Spinal cord (tissue), 10 donors: ENCODE measurements around the gene BSN. TPM values are rescaled to one million over a fixed set of nuclear protein-coding genes. Genes with fewer than 3 reads are reported as not detected.

Source experiments
- DNase-seq, 6 donors: peaks; one replicate each; pipeline versions ENCODE4 v3.0.0 to v3.0.0-alpha.2; 2013 to 2015; ENCODE audit warnings: low spot score in 6 of 6, low read depth in 4 of 6
- H3K27ac ChIP-seq: one replicate; pipeline ENCODE4 v1.5.1; 2013; ENCODE audit warnings: low read depth, low read length, control low read depth
- H3K27me3 ChIP-seq: one replicate; pipeline ENCODE4 v1.6.1; 2013; ENCODE audit warnings: low read length; ENCODE audit not compliant: control insufficient read depth, insufficient read depth
- H3K36me3 ChIP-seq: one replicate; pipeline ENCODE4 v1.6.1; 2013; ENCODE audit warnings: low read length; ENCODE audit not compliant: control insufficient read depth, insufficient read depth
- H3K4me1 ChIP-seq: one replicate; pipeline ENCODE4 v1.6.1; 2013; ENCODE audit warnings: low read length; ENCODE audit not compliant: control insufficient read depth, insufficient read depth
- H3K4me3 ChIP-seq: one replicate; pipeline ENCODE4 v1.5.1; 2013; ENCODE audit warnings: low read depth, low read length, control low read depth
- H3K9me3 ChIP-seq: one replicate; pipeline ENCODE4 v1.6.1; 2013; ENCODE audit warnings: low read length; ENCODE audit not compliant: control insufficient read depth, insufficient read depth
- WGBS: methylation state at CpG from one replicate; pipeline ENCODE4 v1.1.5; 2013; ENCODE audit warnings: missing lambda C conversion rate; ENCODE audit not compliant: insufficient coverage; 5-methylcytosine and 5-hydroxymethylcytosine counted together
- polyA plus RNA-seq, 2 donors: library from polyadenylated mRNA; unstranded; fragments of 120-200 nt; gene quantifications; one replicate each; pipeline ENCODE4 v1.2.1, GENCODE V29; 2013; ENCODE audit not compliant: insufficient read length in 2 of 2
- total RNA-seq, 2 donors: library from RNA; depleted of rRNA in 1 of 2; stranded (reverse); fragments of 120-200 nt in 1 of 2; fragments of >200 nt in 1 of 2; gene quantifications; one replicate each; pipeline versions ENCODE4 v1.2.3 to v1.2.4, GENCODE V29; 2013 to 2014
- donor health status: healthy.

Gene BSN
- total and polyA plus RNA-seq, 4 donors = 6.9 to 19.4 (median 16.1) TPM

DNA sequence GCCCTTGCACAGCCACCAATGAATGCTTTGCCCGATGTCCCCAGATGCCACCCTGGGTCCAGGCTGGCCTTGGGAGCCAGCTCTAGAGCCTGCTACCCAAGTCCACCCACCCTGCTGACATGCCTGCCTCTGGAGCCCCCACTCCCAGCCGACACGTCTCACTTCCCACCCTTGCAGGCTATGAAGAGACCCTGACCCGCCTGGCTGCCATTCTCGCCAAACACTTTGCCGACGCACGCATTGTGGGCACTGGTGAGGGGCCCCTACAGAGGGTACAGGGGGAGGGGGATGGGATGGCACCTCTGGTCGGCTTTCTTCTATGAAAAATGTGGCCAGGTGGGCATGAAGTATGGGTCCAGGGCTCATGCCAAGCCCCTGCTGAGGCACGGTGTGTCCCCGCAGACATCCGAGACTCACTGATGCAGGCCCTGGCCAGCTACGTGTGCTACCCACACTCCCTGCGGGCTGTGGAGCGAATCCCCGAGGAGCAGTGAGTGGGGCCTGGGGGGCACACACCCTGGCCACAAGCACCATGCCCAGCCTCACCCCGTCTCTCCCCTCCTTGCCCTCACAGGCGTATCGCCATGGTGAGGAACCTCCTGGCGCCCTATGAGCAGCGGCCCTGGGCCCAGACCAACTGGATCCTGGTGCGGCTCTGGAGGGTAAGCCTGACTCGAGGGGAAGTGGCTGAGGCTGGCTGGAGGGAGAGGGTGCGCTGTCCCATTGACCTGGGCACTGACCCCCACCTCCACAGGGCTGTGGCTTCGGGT lies 159.2 kb downstream of the BSN start:
- Histone ChIP-seq H3K4me1 (peaks cover 9% of the 10 kb centered on the region), H3K27me3 (no peaks in the 10 kb centered on the region), H3K9me3 (no peaks in the 10 kb centered on the region), H3K27ac (no peak overlapping the region), H3K4me3 (no peak overlapping the region), H3K36me3 (peaks cover 79% of the 10 kb centered on the region)
- WGBS = 91% methylated on average over 19 of the region's 25 CpGs
- DNase-seq = no peak

DNA sequence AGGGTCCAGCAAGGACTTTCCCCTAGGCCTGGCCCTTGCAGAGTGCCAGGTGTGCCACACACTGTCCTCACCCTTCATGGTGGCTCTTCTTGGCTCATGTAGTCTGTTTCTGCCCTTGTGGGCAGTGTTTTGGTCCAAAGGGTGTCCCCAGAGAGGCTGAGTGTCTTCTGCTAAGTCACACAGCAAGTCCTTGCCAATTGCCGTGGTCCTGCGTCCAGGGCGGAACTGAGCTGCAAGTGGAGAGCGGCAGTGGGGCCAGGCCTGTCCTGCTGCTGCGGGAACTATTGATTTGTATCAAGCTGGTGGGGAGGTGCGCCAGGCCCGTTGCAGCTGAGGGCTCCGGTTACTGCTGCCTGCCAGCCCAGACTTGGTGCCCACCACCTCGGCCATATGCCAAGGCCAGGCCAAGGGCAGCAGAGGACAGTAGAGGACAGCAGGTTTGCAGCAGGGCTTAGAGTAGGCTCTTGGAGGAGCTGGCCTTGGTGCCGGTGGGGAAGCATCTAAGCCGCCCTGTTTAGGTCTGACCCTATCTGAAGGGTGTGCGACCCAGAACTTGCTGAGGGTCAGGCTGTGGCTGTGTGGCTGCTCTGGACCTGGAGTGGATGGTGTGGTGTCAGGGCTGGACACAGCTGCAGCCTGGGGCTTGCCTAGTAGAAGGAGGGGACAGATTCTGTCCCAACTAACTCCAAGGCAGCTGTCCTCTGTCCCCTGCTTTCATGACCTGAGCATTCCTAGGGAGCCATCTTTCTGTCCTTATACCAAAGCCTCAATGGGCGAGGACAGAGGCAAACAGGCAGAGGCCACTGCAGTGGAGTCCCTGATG lies 160.7 kb downstream of the BSN start:
- Histone ChIP-seq H3K36me3 (peaks cover 83% of the 10 kb centered on the region), H3K4me1 (peaks cover 23% of the 10 kb centered on the region), H3K9me3 (no peaks in the 10 kb centered on the region), H3K27ac (no peak overlapping the region), H3K4me3 (no peak overlapping the region), H3K27me3 (no peaks in the 10 kb centered on the region)
- WGBS = 86% methylated on average over 13 of the region's 13 CpGs
- DNase-seq = no peak

DNA sequence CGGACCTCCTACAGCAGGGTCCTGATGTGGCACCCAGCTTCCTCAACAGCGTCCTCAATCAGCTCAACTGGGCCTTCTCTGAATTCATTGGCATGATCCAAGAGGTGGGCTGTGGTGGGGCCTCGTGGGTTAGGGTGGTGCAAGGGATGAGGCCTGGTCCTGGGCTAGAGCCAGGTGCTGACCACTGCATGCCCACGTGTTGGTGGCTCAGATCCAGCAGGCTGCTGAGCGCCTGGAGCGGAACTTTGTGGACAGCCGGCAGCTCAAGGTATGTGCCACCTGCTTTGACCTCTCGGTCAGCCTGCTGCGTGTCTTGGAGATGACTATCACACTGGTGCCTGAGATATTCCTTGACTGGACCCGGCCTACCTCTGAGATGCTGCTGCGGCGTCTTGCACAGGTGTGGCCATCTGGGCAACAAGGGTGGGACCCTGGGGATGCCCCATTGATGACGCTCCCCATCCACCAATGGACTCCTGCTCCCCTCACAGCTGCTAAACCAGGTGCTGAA lies 161.4 kb downstream of the BSN start:
- H3K9me3 ChIP-seq = no peaks in the 10 kb centered on the region
- DNase-seq = no peak
- peaks cover 89% of the 10 kb centered on the region for H3K36me3 ChIP-seq
- peaks cover 30% of the 10 kb centered on the region for H3K4me1 ChIP-seq
- WGBS = 95% methylated on average over 13 of the region's 13 CpGs
- H3K27me3 ChIP-seq = no peaks in the 10 kb centered on the region
- H3K27ac ChIP-seq = no peak overlapping the region
- H3K4me3 ChIP-seq = no peak overlapping the region

DNA sequence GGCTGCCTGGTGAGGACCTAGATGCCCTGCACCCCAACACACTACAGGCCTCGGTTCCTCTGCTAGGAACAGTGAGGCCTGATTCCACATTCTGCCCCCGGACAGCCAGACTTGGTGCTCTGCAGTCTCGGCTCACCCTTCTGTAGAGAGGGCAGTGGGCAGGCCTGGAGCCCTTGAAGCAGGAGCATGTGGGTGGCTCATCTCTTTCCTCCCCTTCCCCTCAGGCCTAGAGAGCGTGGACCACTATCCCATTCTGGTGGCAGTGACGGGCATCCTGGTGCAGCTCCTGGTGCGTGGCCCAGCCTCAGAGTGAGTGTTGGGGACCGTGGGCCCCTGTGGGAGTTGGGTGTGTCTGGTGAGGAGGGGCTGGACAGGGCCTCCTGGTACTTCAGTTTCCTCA lies 161.9 kb downstream of the BSN start:
- Histone ChIP-seq H3K9me3 (no peaks in the 10 kb centered on the region), H3K27ac (no peak overlapping the region), H3K4me3 (no peak overlapping the region), H3K27me3 (no peaks in the 10 kb centered on the region), H3K36me3 (peaks cover 91% of the 10 kb centered on the region), H3K4me1 (peaks cover 30% of the 10 kb centered on the region)
- WGBS = 95% methylated on average over 6 of the region's 7 CpGs
- DNase-seq = no peak

DNA sequence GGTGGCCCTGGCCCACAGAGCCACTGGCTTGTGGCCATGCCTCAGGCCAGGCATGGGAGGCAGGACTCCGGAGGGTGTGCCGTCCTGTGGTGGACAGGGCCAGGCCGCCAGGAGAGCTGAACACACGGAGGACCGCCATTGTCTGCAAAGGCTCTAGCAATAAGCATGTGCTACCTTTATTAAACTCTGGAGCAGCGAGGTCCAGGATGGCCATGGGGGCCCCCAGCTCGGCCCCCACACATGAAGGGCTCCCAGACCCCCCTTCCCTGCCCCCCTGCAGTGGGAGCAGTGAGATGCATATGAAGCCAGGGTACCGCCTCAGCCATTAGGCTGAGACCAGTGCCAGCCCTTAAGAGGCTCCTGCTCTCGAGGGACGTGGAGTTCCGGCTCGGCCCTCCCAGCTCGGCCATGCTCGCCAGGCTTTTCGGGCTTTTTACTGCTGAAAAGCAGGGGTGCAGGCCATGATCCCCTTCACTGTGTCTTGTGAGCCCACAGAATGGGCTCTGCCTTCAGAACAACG lies 162.5 kb downstream of the BSN start:
- Histone ChIP-seq H3K9me3 (no peaks in the 10 kb centered on the region), H3K27ac (no peak overlapping the region), H3K4me1 (peaks cover 31% of the 10 kb centered on the region), H3K36me3 (peaks cover 91% of the 10 kb centered on the region), H3K27me3 (no peaks in the 10 kb centered on the region), H3K4me3 (no peak overlapping the region)
- no peak for DNase-seq
- WGBS = 93% methylated on average over 15 of the region's 16 CpGs

DNA sequence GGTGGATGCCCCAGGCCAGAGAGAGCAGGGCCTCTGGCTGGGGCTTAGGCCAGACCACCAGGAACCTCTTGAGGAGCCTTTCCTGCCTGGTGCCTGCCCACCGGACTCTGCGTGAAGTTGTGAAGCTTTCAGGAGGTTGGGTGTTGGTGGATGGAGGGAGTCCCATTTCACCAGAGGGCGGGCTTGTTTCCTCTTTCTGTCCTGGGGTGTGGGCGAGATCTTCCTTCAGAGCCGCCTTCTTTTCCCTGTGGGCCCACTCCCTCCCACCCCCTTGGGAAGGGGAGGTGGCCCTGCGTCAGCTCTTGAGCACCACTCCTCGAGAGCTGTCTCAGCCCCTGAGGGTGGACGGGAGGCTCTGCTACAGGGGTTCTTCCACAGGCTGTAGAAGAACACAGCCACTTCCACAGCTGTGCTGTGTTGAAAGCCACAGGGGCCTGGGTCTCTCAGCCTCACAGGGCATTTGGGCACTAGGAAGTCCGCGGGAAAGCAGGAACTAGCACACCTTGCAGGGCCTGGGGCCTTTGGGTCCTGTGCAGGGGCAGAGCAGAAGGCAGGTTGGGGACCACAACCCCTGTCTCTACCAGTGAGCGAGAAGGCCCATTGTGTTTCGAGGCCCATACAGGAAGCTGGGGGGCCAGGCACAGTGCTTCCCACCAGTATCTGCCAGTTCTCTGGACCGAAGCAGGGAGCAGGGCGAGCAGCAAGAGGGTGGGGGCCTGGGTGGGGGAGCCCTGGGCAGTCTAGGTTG lies 163.1 kb downstream of the BSN start:
- peaks cover 91% of the 10 kb centered on the region for H3K36me3 ChIP-seq
- DNase-seq = no peak

DNA sequence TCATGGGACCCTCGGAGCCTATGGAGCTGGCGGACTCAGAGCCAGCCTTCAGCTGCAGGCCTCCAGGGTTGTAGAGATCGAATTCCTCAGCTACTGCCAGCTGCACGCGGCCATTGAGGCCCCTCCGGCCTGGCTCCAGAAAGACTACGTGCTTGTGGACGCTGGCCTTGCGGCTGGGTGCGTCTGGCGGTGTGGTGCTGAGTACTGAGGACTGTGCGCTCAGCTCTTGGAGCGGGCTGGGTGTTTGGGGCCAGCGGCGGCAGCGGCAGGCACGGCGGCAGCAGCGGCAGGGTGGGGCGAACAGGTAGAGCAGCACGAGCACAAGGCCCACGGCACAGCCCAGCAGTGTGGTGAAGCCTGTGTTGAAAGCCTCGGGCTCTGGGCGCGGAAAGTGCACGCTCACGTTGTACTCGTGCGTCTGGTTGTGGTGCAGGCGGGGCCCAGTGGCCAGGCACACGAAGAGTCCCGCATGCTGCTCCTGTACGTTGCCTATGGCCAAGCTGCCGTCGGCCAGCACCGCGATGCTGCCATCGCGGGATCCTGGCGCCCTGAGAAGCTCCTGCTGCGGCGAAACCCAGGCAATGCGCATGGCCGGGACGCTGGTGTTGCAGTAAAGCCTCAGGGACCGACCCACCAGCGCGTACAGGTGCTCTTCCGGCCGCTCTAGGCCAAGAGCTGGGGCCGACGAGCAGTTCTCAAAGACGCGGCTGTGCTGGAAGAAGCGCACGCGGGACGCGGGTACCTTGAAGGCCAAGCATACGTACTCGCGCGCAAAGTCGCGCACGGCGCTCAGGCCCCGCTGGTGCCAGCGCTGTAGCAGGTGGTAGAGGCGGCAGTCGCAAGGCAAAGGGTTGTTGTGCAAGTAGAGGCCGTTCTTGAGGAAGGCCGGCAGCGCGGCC lies 163.9 kb downstream of the BSN start:
- H3K27ac ChIP-seq = no peak overlapping the region
- no peaks in the 10 kb centered on the region for H3K27me3 ChIP-seq
- DNase-seq = peak in 1 of 6 donors; percentile 29
- peaks cover 89% of the 10 kb centered on the region for H3K36me3 ChIP-seq
- H3K9me3 ChIP-seq = no peaks in the 10 kb centered on the region
- no peak overlapping the region for H3K4me3 ChIP-seq
- whole genome bisulfite sequencing = 53% methylated on average over 75 of the region's 75 CpGs
- peaks cover 45% of the 10 kb centered on the region for H3K4me1 ChIP-seq

More for the DNA sequence above, 163.1 kb downstream of the BSN start:
- 92% methylated on average over 11 of the region's 14 CpGs for WGBS
- Histone ChIP-seq H3K27ac (no peak overlapping the region), H3K4me1 (peaks cover 37% of the 10 kb centered on the region), H3K4me3 (no peak overlapping the region), H3K27me3 (no peaks in the 10 kb centered on the region), H3K9me3 (no peaks in the 10 kb centered on the region)

DNA sequence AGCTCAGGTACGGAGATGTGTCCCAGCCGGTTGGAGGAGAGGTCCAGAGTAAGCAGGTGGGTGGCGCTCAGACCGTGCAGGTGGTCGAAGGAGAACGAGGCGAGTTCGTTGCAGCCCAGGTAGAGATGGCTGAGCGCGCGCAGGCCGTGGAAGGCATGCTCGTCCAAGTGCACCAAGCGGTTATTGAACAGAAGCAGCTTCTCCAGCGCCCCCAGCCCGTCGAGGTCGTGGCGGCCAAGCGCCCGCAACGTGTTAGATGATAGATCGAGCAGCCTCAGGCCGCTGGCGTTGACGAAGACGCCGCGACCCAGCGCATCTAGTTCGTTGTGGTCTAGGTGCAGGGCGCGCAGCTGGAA lies 164.6 kb downstream of the BSN start:
- Histone ChIP-seq H3K4me1 (peaks cover 48% of the 10 kb centered on the region), H3K27me3 (no peaks in the 10 kb centered on the region), H3K27ac (no peak overlapping the region), H3K36me3 (peaks cover 83% of the 10 kb centered on the region), H3K9me3 (no peaks in the 10 kb centered on the region), H3K4me3 (peak overlapping the region; percentile 60)
- peak in 1 of 6 donors; percentile 70 for DNase-seq
- WGBS = 4% methylated on average over 33 of the region's 33 CpGs
